H1 (cell line): ENCODE data around the gene TMEM163. TPM values are rescaled to one million over a fixed set of nuclear protein-coding genes. Genes with fewer than 3 reads are reported as not detected.

Experiments
- CTCF ChIA-PET: fragments of 300-600 bp; sonication (Branson Sonifier 250); formaldehyde crosslinking; loops from one replicate; lab custom pipeline; 2021; ENCODE audit not compliant: partially characterized antibody; lab: Charles Lee
- POLR2A ChIA-PET: fragments of 300-600 bp; sonication (Branson Sonifier 250); formaldehyde crosslinking; loops from one replicate; lab custom pipeline; 2021; ENCODE audit warnings: inconsistent platforms; ENCODE audit not compliant: partially characterized antibody; lab: Charles Lee
- DNase-seq, 2 experiments: peaks; one replicate each; pipeline versions ENCODE4 v3.0.0 to v3.0.0-alpha.2; 2010 to 2022; ENCODE audit warnings: low spot score in 2 of 2, low read depth in 1 of 2, mixed read lengths in 1 of 2
- FAIRE-seq: peaks from 2 replicates; lab custom pipeline; 2011; peaks lifted over from hg19 to GRCh38; lab: Jason Lieb, UNC
- H2AFZ ChIP-seq: 2 replicates; pipeline ENCODE4 v1.8.1; 2012; ENCODE audit warnings: low read length, inconsistent platforms
- H2AK5ac ChIP-seq: 2 replicates; pipeline ENCODE4 v1.6.1; 2013; ENCODE audit warnings: low read depth, low read length
- H2BK120ac ChIP-seq: replicated peaks from 2 replicates; pipeline ENCODE3; 2013; ENCODE audit warnings: low read depth, low read length, inconsistent platforms
- H2BK12ac ChIP-seq: 2 replicates; pipeline ENCODE4 v1.6.1; 2013; ENCODE audit warnings: low read depth, low read length
- H2BK15ac ChIP-seq: 2 replicates; pipeline ENCODE4 v1.6.1; 2013; ENCODE audit warnings: low read length
- H2BK20ac ChIP-seq: 2 replicates; pipeline ENCODE4 v1.6.1; 2013; ENCODE audit warnings: low read length
- H2BK5ac ChIP-seq: 2 replicates; pipeline ENCODE4 v1.6.1; 2013; ENCODE audit warnings: low read depth, low read length
- H3K14ac ChIP-seq: 2 replicates; pipeline ENCODE4 v1.6.1; 2013; ENCODE audit warnings: inconsistent platforms; ENCODE audit not compliant: insufficient read length
- H3K18ac ChIP-seq: 2 replicates; pipeline ENCODE4 v1.6.1; 2013; ENCODE audit warnings: low read length; ENCODE audit errors: extremely low read depth
- H3K23ac ChIP-seq: 2 replicates; pipeline ENCODE4 v1.6.1; 2013; ENCODE audit warnings: inconsistent platforms; ENCODE audit not compliant: insufficient read length
- H3K23me2 ChIP-seq: 2 replicates; pipeline ENCODE4 v1.6.1; 2013; ENCODE audit warnings: low read depth, low read length
- H3K27ac ChIP-seq: 2 replicates; pipeline ENCODE4 v1.6.1; 2011; ENCODE audit warnings: low read depth, low read length, inconsistent platforms
- H3K27me3 ChIP-seq, 4 experiments: replicated peaks in 1 of 4; 1 replicate in 1 of 4; 2 replicates in 3 of 4; pipeline versions ENCODE4 v1.6.1 to v1.8.1; 2011 to 2013; ENCODE audit warnings: low read length in 3 of 4, mild to moderate bottlenecking in 3 of 4, inconsistent platforms in 2 of 4, mixed read lengths in 2 of 4, moderate library complexity in 1 of 4; ENCODE audit not compliant: control insufficient read depth in 3 of 4, insufficient read depth in 3 of 4; ENCODE audit errors: extremely low read depth in 1 of 4
- H3K36me3 ChIP-seq, 4 experiments: 2 replicates each; pipeline versions ENCODE4 v1.6.1 to v1.8.1; 2011 to 2013; ENCODE audit warnings: mild to moderate bottlenecking in 4 of 4, low read length in 3 of 4, moderate library complexity in 2 of 4, control low read depth in 1 of 4, inconsistent platforms in 1 of 4; ENCODE audit not compliant: insufficient read depth in 4 of 4, control insufficient read depth in 2 of 4
- H3K4ac ChIP-seq: replicated peaks from 2 replicates; pipeline ENCODE3; 2013; ENCODE audit warnings: low read length, low read depth, mixed read lengths, inconsistent platforms; ENCODE audit not compliant: insufficient read length
- H3K4me1 ChIP-seq, 4 experiments: replicated peaks in 1 of 4; 1 replicate in 1 of 4; 2 replicates in 3 of 4; pipeline versions ENCODE4 v1.6.1 to v1.8.1; 2011 to 2013; ENCODE audit warnings: low read length in 3 of 4, inconsistent platforms in 2 of 4, mixed read lengths in 1 of 4; ENCODE audit not compliant: insufficient read depth in 4 of 4, control insufficient read depth in 3 of 4
- H3K4me2 ChIP-seq, 2 experiments: 2 replicates each; pipeline versions ENCODE4 v1.6.1 to v1.8.1; 2011 to 2013; ENCODE audit warnings: low read depth in 2 of 2, low read length in 2 of 2, control low read depth in 1 of 2, inconsistent platforms in 1 of 2, mild to moderate bottlenecking in 1 of 2; ENCODE audit not compliant: insufficient read depth in 1 of 2
- H3K4me3 ChIP-seq, 4 experiments: fragments of 200-600, 300-600 bp in 1 of 4; sonication (generic), shearing (Covaris generic), sonication (Bioruptor Twin) in 1 of 4; 2 replicates each; pipeline versions ENCODE4 v1.5.1 to v1.8.1; 2011 to 2016; ENCODE audit warnings: low read length in 4 of 4, low read depth in 3 of 4, control low read depth in 2 of 4, inconsistent platforms in 2 of 4, mild to moderate bottlenecking in 2 of 4, mixed read lengths in 1 of 4, moderate library complexity in 1 of 4; ENCODE audit not compliant: insufficient read depth in 2 of 4; ENCODE audit errors: extremely low read depth in 1 of 4
- H3K56ac ChIP-seq: replicated peaks from 2 replicates; pipeline ENCODE3; 2013; ENCODE audit warnings: low read depth, mild to moderate bottlenecking, mixed read lengths, low read length, inconsistent platforms; ENCODE audit not compliant: insufficient read length
- H3K79me1 ChIP-seq: 2 replicates; pipeline ENCODE4 v1.6.1; 2013; ENCODE audit warnings: low read depth, low read length, control low read depth
- H3K79me2 ChIP-seq, 2 experiments: 2 replicates each; pipeline versions ENCODE4 v1.6.1 to v1.8.1; 2012 to 2013; ENCODE audit warnings: low read length in 2 of 2, mild to moderate bottlenecking in 2 of 2, inconsistent platforms in 1 of 2; ENCODE audit not compliant: insufficient read depth in 2 of 2, control insufficient read depth in 1 of 2
- H3K9ac ChIP-seq, 4 experiments: replicated peaks in 1 of 4; 1 replicate in 1 of 4; 2 replicates in 3 of 4; pipeline versions ENCODE4 v1.6.1 to v1.8.1; 2011 to 2013; ENCODE audit warnings: low read depth in 3 of 4, low read length in 3 of 4, control low read depth in 2 of 4, mild to moderate bottlenecking in 2 of 4, moderate library complexity in 2 of 4, inconsistent platforms in 1 of 4; ENCODE audit errors: extremely low read depth in 1 of 4
- H3K9me3 ChIP-seq, 2 experiments: 2 replicates each; pipeline versions ENCODE4 v1.6.1 to v1.8.1; 2012 to 2013; ENCODE audit warnings: mild to moderate bottlenecking in 2 of 2, moderate library complexity in 2 of 2, control low read depth in 1 of 2, inconsistent platforms in 1 of 2, low read depth in 1 of 2, low read length in 1 of 2, mixed read lengths in 1 of 2; ENCODE audit not compliant: insufficient read depth in 2 of 2
- H4K20me1 ChIP-seq, 2 experiments: replicated peaks in 1 of 2; 2 replicates each; pipeline versions ENCODE3 to v1.8.1; 2011 to 2013; ENCODE audit warnings: inconsistent platforms in 2 of 2, low read length in 2 of 2, mild to moderate bottlenecking in 1 of 2; ENCODE audit not compliant: insufficient read depth in 2 of 2, control insufficient read depth in 1 of 2
- H4K5ac ChIP-seq: 2 replicates; pipeline ENCODE4 v1.6.1; 2013; ENCODE audit warnings: low read length, low read depth, mixed read lengths, inconsistent platforms; ENCODE audit not compliant: insufficient read length
- H4K8ac ChIP-seq: 2 replicates; pipeline ENCODE4 v1.8.0; 2013; ENCODE audit warnings: mild to moderate bottlenecking, moderate library complexity, low read length, inconsistent platforms; ENCODE audit not compliant: insufficient read depth; ENCODE audit errors: extremely low read depth
- H4K91ac ChIP-seq: replicated peaks from 2 replicates; pipeline ENCODE3; 2013; ENCODE audit warnings: low read length, mixed read lengths, inconsistent platforms; ENCODE audit not compliant: insufficient read length
- CBX8 ChIP-seq: fragments of 300-800, 300-1000 bp; sonication (generic); IDR thresholded peaks from 2 replicates; pipeline ENCODE4 v1.7.1; 2016; ENCODE audit warnings: low read depth, low read length, borderline replicate concordance
- CHD1 ChIP-seq: IDR thresholded peaks from 2 replicates; pipeline ENCODE4 v1.6.1; 2012; ENCODE audit warnings: low read depth, low read length, improper control_type of control experiment
- HDAC6 ChIP-seq: IDR thresholded peaks from one replicate; pipeline ENCODE4 v1.7.1; 2012; ENCODE audit warnings: low read depth, mild to moderate bottlenecking, inconsistent platforms, low read length, moderate library complexity
- JUN ChIP-seq: IDR thresholded peaks from 2 replicates; pipeline ENCODE4 v1.6.1; 2011; ENCODE audit warnings: low read depth, mild to moderate bottlenecking, improper control_type of control experiment, low read length
- POLR2AphosphoS5 ChIP-seq: IDR thresholded peaks from 2 replicates; pipeline ENCODE4 v1.6.1; 2011; ENCODE audit warnings: low read depth, low read length
- RFX5 ChIP-seq: IDR thresholded peaks from 2 replicates; pipeline ENCODE4 v1.6.1; 2011; ENCODE audit warnings: low read depth, low read length, improper control_type of control experiment, borderline replicate concordance
- SIN3A ChIP-seq, 2 experiments: IDR thresholded peaks in 1 of 2; conservative IDR thresholded peaks in 1 of 2; 2 replicates each; pipeline ENCODE4 v1.6.1; 2011 to 2012; ENCODE audit warnings: low read length in 2 of 2, improper control_type of control experiment in 1 of 2, low read depth in 1 of 2, mild to moderate bottlenecking in 1 of 2
- TAF7 ChIP-seq: optimal IDR thresholded peaks from 2 replicates; pipeline ENCODE3; 2011; ENCODE audit warnings: low read depth, mild to moderate bottlenecking, inconsistent platforms, low read length, moderate library complexity, borderline replicate concordance
- TBP ChIP-seq: IDR thresholded peaks from 2 replicates; pipeline ENCODE4 v1.6.1; 2011; ENCODE audit warnings: low read depth, low read length, improper control_type of control experiment
- TEAD4 ChIP-seq: IDR thresholded peaks from 2 replicates; pipeline ENCODE4 v1.6.1; 2012; ENCODE audit warnings: low read depth, low read length, inconsistent platforms, mixed read lengths
- WGBS, 2 experiments: shearing (Covaris generic) in 1 of 2; methylation state at CpG; one replicate each; pipeline versions ENCODE4 v1.1.6 to v1.1.7; 2013 to 2015; ENCODE audit warnings: low lambda C conversion rate in 2 of 2, mixed read lengths in 2 of 2, inconsistent platforms in 1 of 2, low coverage in 1 of 2, missing lambda C conversion rate in 1 of 2; ENCODE audit not compliant: insufficient replicate concordance in 2 of 2, insufficient coverage in 1 of 2, insufficient read length in 1 of 2; ENCODE audit errors: extremely low coverage in 1 of 2, missing lambda C conversion rate in 1 of 2; 5-methylcytosine and 5-hydroxymethylcytosine counted together
- polyA plus RNA-seq, 7 experiments: library from polyadenylated mRNA; depleted of rRNA in 3 of 7; stranded (reverse) in 5 of 7; unstranded in 2 of 7; fragments of >200 nt in 5 of 7; fragments of 200-250 nt in 2 of 7; gene quantifications; 1 replicate in 5 of 7; 2 replicates in 1 of 7; 4 replicates in 1 of 7; pipeline versions ENCODE4 v1.2.1 to v1.2.3, GENCODE V29; 2011 to 2013; ENCODE audit warnings: missing spikeins in 2 of 7, mixed read lengths in 2 of 7
- total RNA-seq: library from RNA; stranded (reverse); fragmentation: NEBNext Ultra II Directional; extraction: Animal tissue kit (Norgen Biotek cat#: 25700); gene quantifications from 2 replicates; pipeline ENCODE4 v1.2.1, GENCODE V29; 2021
- TF ChIP-seq, protein P1 (sequence below): IDR thresholded peaks from 2 replicates; pipeline ENCODE4 v1.6.1; 2011; ENCODE audit warnings: low read depth, mild to moderate bottlenecking, low read length; ENCODE audit not compliant: insufficient read depth

The TMEM163 gene
- total and polyA plus RNA-seq, 2 of the 8 experiments (the other 6 are each of a cell fraction or from before 2014, with no cell fraction given) = 2.8 to 3.2 TPM

DNA sequence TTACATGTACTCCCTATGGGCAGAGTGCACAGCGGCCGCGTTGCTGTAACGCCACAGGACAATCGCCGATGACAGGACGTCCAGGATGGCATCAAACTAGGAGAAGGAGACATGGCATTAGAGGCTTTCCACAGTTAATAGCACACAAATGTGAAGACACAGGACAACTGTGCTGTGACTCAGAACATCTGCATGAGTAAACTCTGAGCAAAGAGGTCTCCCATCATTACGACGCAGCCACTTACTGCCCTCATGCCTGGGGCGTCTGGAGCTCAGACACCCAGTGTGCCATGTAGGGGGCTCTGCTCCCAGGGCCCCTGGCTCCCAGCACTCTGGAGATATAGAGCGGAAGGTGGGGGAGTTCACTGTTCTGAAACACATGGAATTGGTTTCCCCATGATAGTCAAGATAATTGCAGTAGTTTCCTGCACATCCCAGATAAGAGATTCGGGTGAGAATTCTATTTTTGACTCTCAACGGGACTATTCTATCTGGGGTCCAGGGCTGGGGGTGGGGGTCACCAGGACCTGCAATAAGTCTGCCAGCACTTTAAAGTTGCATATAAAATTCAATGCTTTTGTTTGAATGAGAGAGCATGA, 168.1 kb downstream of the TMEM163 start:
- Histone ChIP-seq H2BK5ac (no peak overlapping the region), H3K56ac (no peak overlapping the region), H2BK12ac (no peak overlapping the region), H3K79me1 (no peaks in the 10 kb centered on the region), H4K91ac (no peak overlapping the region), H3K27ac (no peak overlapping the region), H4K8ac (no peak overlapping the region), H3K23me2 (no peaks in the 10 kb centered on the region; the same call in 1 of the 2 replicates), H2BK20ac (no peak overlapping the region), H2BK15ac (no peak overlapping the region), H3K4ac (no peak overlapping the region), H3K4me2 (no peak overlapping the region), H2AFZ (no peak overlapping the region), H4K20me1 (no peaks in the 10 kb centered on the region), H3K18ac (no peak overlapping the region), H2BK120ac (no peak overlapping the region), H3K27me3 (no peaks in the 10 kb centered on the region)
- DNase-seq (no peak), FAIRE-seq (no peak)
- CTCF ChIA-PET = interaction anchor here (1.2 to 2.1 kb wide), 2 partner anchors 34 to 99 kb away, joined by 3 to 4 read pairs; no protein-coding TSS in a partner anchor
- no peak for TF ChIP-seq TBP
- no peak for TF ChIP-seq HDAC6
- no peak for TF ChIP-seq SIN3A (conservative IDR thresholded peaks at IDR 0.05 in 1 of 2, IDR thresholded peaks at IDR 0.05 in 1 of 2; ENCODE audit: low read depth in 1 of 2, low read length in 2 of 2)
- no peak for TF ChIP-seq CBX8
- TF ChIP-seq TEAD4 = no peak
- no peak for TF ChIP-seq CHD1
- no peak for TF ChIP-seq POLR2AphosphoS5
- no peak for TF ChIP-seq JUN
- no peak for TF ChIP-seq TAF7
- TF ChIP-seq, protein P1, sequence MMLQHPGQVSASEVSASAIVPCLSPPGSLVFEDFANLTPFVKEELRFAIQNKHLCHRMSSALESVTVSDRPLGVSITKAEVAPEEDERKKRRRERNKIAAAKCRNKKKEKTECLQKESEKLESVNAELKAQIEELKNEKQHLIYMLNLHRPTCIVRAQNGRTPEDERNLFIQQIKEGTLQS = no peak
- no peak for TF ChIP-seq RFX5
- TF ChIP-seq, all 59 proteins: peak for 0
- no peak overlapping the region for H3K14ac ChIP-seq
- POLR2A ChIA-PET = no interaction called here
- H3K4me3 ChIP-seq = no peak overlapping the region
- H2AK5ac ChIP-seq = no peak overlapping the region
- no peaks in the 10 kb centered on the region for H3K36me3 ChIP-seq
- H4K5ac ChIP-seq = no peak overlapping the region
- no peaks in the 10 kb centered on the region for H3K4me1 ChIP-seq
- 92% methylated on average over 13 of the region's 13 CpGs; no CpG with 5 or more reads in 1 of the 2 experiments for WGBS, 2 experiments
- no peak overlapping the region for H3K23ac ChIP-seq
- H3K9me3 ChIP-seq = no peaks in the 10 kb centered on the region
- H3K79me2 ChIP-seq = no peaks in the 10 kb centered on the region
- H3K9ac ChIP-seq = no peak overlapping the region
